Breast epithelium (tissue), 4 donors: ENCODE data around the gene KLHL40. TPM values are rescaled to one million over a fixed set of nuclear protein-coding genes. Genes with fewer than 3 reads are reported as not detected.

ENCODE experiments used
- DNase-seq, 2 donors: peaks; one replicate each; pipeline ENCODE4 v3.0.0-alpha.2; 2019; ENCODE audit warnings: low spot score in 2 of 2
- H3K27ac ChIP-seq, 2 donors: fragments of 200-600 bp; sonication (generic) in 1 of 2; one replicate each; pipeline ENCODE4 v1.5.1; 2016 to 2019; ENCODE audit warnings: mild to moderate bottlenecking in 1 of 2
- H3K27me3 ChIP-seq, 2 donors: fragments of 200-600 bp; sonication (generic) in 1 of 2; one replicate each; pipeline versions ENCODE4 v1.5.1 to v1.6.0; 2017 to 2019; ENCODE audit warnings: control low read depth in 1 of 2, mild to moderate bottlenecking in 1 of 2
- H3K36me3 ChIP-seq: fragments of 200-600 bp; one replicate; pipeline ENCODE4 v1.5.1; 2019
- H3K4me1 ChIP-seq, 2 donors: fragments of 200-600 bp; sonication (generic); one replicate each; pipeline ENCODE4 v1.5.1; 2016 to 2019; ENCODE audit warnings: control low read depth in 1 of 2
- H3K4me3 ChIP-seq, 3 donors: fragments of 200-600 bp; sonication (generic); 1 replicate in 2 of 3; 2 replicates in 1 of 3; pipeline ENCODE4 v1.5.1; 2016 to 2019; ENCODE audit warnings: mild to moderate bottlenecking in 3 of 3, moderate library complexity in 2 of 3
- H3K9me3 ChIP-seq, 2 donors: fragments of 200-600 bp; sonication (generic) in 1 of 2; one replicate each; pipeline ENCODE4 v1.5.1; 2016 to 2019; ENCODE audit warnings: control low read depth in 1 of 2
- CTCF ChIP-seq, 3 donors: fragments of 450-650 bp; IDR thresholded peaks; one replicate each; pipeline ENCODE4 v1.5.1; 2016 to 2017; ENCODE audit warnings: antibody characterized with exemption in 3 of 3, mild to moderate bottlenecking in 3 of 3, moderate library complexity in 3 of 3
- POLR2A ChIP-seq: fragments of 450-650 bp; IDR thresholded peaks from one replicate; pipeline ENCODE4 v1.6.1; 2016; ENCODE audit warnings: antibody characterized with exemption, mild to moderate bottlenecking, moderate library complexity
- POLR2AphosphoS5 ChIP-seq, 3 donors: sonication (generic); formaldehyde crosslinking; IDR thresholded peaks; one replicate each; pipeline ENCODE4 v1.6.1; 2017; ENCODE audit warnings: antibody characterized with exemption in 3 of 3
- intact Hi-C: fragments of 100-400 bp; cut with DNase I; formaldehyde crosslinking; loops from one replicate; pipeline ENCODE4 v1.15.1; 2023; ENCODE audit warnings: low total_unique reads
- total RNA-seq, 3 donors: library from RNA; depleted of rRNA; stranded (reverse); fragments of >200 nt; gene quantifications; one replicate each; pipeline ENCODE4 v1.1.0, GENCODE V29; 2016

Gene KLHL40
- total RNA-seq, 3 donors from 2014 or later, result not detected

GRCh38 chr3:42683875-42684598 is 1.3 kb upstream of the KLHL40 start:
- H3K27ac ChIP-seq, result peak overlapping the region; percentile 40 to 66
- DNase-seq, result peak in 1 of 2 donors; percentile 75
- H3K4me1 ChIP-seq, result no peaks in the 10 kb centered on the region
- TF ChIP-seq POLR2A (no peak), POLR2AphosphoS5 (IDR thresholded peaks at IDR 0.05) (no peak), CTCF (IDR thresholded peaks at IDR 0.05) (no peak)
- intact Hi-C loops, result no loop called here
- no peaks in the 10 kb centered on the region for H3K9me3 ChIP-seq
- H3K27me3 ChIP-seq, result no peaks in the 10 kb centered on the region
- no peak overlapping the region for H3K4me3 ChIP-seq
- no peaks in the 10 kb centered on the region for H3K36me3 ChIP-seq

GRCh38 chr3:42684632-42685362 is 540 bp upstream of the KLHL40 start:
- no peaks in the 10 kb centered on the region for H3K27me3 ChIP-seq
- no peaks in the 10 kb centered on the region for H3K4me1 ChIP-seq
- H3K4me3 ChIP-seq, result no peak overlapping the region
- no peaks in the 10 kb centered on the region for H3K36me3 ChIP-seq
- H3K27ac ChIP-seq, result peak overlapping the region; percentile 40 to 66
- H3K9me3 ChIP-seq, result no peaks in the 10 kb centered on the region
- intact Hi-C loops, result no loop called here
- no peak for DNase-seq
- TF ChIP-seq POLR2AphosphoS5 (IDR thresholded peaks at IDR 0.05) (no peak), POLR2A (no peak), CTCF (IDR thresholded peaks at IDR 0.05) (no peak)

- intact Hi-C loops, result no loop called here
- DNase-seq, result no peak
- TF ChIP-seq CTCF (IDR thresholded peaks at IDR 0.05), result no peak
- TF ChIP-seq POLR2AphosphoS5 (IDR thresholded peaks at IDR 0.05), result no peak
- TF ChIP-seq POLR2A, result no peak
These were observed 819 bp downstream of the KLHL40 start for GRCh38 chr3:42685891-42686820.

GRCh38 chr3:42686832-42687650 is 1.7 kb downstream of the KLHL40 start:
- H3K9me3 ChIP-seq, result no peaks in the 10 kb centered on the region
- no peaks in the 10 kb centered on the region for H3K4me1 ChIP-seq
- intact Hi-C loops, result no loop called here
- TF ChIP-seq CTCF (IDR thresholded peaks at IDR 0.05) (no peak), POLR2A (no peak), POLR2AphosphoS5 (IDR thresholded peaks at IDR 0.05) (no peak)
- DNase-seq, result no peak
- no peak overlapping the region for H3K4me3 ChIP-seq
- H3K36me3 ChIP-seq, result no peaks in the 10 kb centered on the region
- H3K27me3 ChIP-seq, result no peaks in the 10 kb centered on the region
- no peak overlapping the region for H3K27ac ChIP-seq

More at GRCh38 chr3:42685891-42686820, 819 bp downstream of the KLHL40 start:
- Histone ChIP-seq H3K27ac (no peak overlapping the region), H3K36me3 (no peaks in the 10 kb centered on the region), H3K4me3 (peak overlapping the region; percentile 10 to 57 (median 14)), H3K27me3 (no peaks in the 10 kb centered on the region), H3K4me1 (no peaks in the 10 kb centered on the region), H3K9me3 (no peaks in the 10 kb centered on the region)
